ENCODE data around the gene TNFAIP8. TPM values are rescaled to one million over a fixed set of nuclear protein-coding genes. Genes with fewer than 3 reads are reported as not detected.

TNFAIP8 gene
- polyA plus RNA-seq, 3 donors, result 22.9 to 25.3 (median 23.4) TPM

- no peak for DNase-seq
Observed at GRCh38 chr5:119323601-119324000, 32.2 kb upstream of the TNFAIP8 start.

GRCh38 chr5:119324842-119325241, 31.0 kb upstream of the TNFAIP8 start:
- no peak for DNase-seq

GRCh38 chr5:119327018-119327417, 28.8 kb upstream of the TNFAIP8 start:
- DNase-seq, result no peak

- peak; percentile 42 for DNase-seq
Observed at GRCh38 chr5:119328753-119329602, 26.8 kb upstream of the TNFAIP8 start.

- no peak for DNase-seq
Observed at GRCh38 chr5:119329666-119330065, 26.2 kb upstream of the TNFAIP8 start.

- DNase-seq, result no peak
Observed at GRCh38 chr5:119330367-119331183, 25.2 kb upstream of the TNFAIP8 start.

GRCh38 chr5:119331566-119332095, 24.2 kb upstream of the TNFAIP8 start:
- DNase-seq, result no peak

GRCh38 chr5:119332208-119332607, 23.6 kb upstream of the TNFAIP8 start:
- DNase-seq, result no peak

- no peak for DNase-seq
Observed at GRCh38 chr5:119332978-119333401, 22.8 kb upstream of the TNFAIP8 start.

GRCh38 chr5:119333421-119333851, 22.4 kb upstream of the TNFAIP8 start:
- no peak for DNase-seq

- no peak for DNase-seq
Observed at GRCh38 chr5:119335261-119335677, 20.6 kb upstream of the TNFAIP8 start.

- DNase-seq, result no peak
Observed at GRCh38 chr5:119336262-119336661, 19.6 kb upstream of the TNFAIP8 start.

GRCh38 chr5:119336845-119337580, 18.8 kb upstream of the TNFAIP8 start:
- DNase-seq, result no peak

- no peak for DNase-seq
Observed at GRCh38 chr5:119338326-119338946, 17.4 kb upstream of the TNFAIP8 start.

GRCh38 chr5:119339344-119339743, 16.5 kb upstream of the TNFAIP8 start:
- DNase-seq, result no peak

- no peak for DNase-seq
Observed at GRCh38 chr5:119339965-119340364, 15.9 kb upstream of the TNFAIP8 start.

GRCh38 chr5:119340597-119341218, 15.1 kb upstream of the TNFAIP8 start:
- no peak for DNase-seq

- DNase-seq, result no peak
Observed at GRCh38 chr5:119341452-119342349, 14.1 kb upstream of the TNFAIP8 start.

- DNase-seq, result no peak
Observed at GRCh38 chr5:119342406-119342805, 13.4 kb upstream of the TNFAIP8 start.

GRCh38 chr5:119343052-119343451, 12.8 kb upstream of the TNFAIP8 start:
- DNase-seq, result peak; percentile 63

All from renal pelvis (tissue), 4 donors.